K562 (cell line): ENCODE data around the gene UNC45A. TPM values are rescaled to one million over a fixed set of nuclear protein-coding genes. Genes with fewer than 3 reads are reported as not detected.

Source experiments
- DPF2 ChIP-seq: fragments of 450-650 bp; IDR thresholded peaks from 2 replicates; pipeline ENCODE4 v1.6.1; 2016
- MAFG ChIP-seq: fragments of 450-650 bp; conservative IDR thresholded peaks from 2 replicates; pipeline ENCODE4 v1.6.1; 2016; ENCODE audit warnings: missing genetic modification characterization, missing compliant biosample characterization
- NFE2 ChIP-seq: IDR thresholded peaks from 2 replicates; pipeline ENCODE4 v1.6.1; 2014; ENCODE audit warnings: antibody characterized with exemption, low read depth
- NONO ChIP-seq, 2 experiments: fragments of 200-400 bp in 1 of 2; fragments of 450-650 bp in 1 of 2; formaldehyde crosslinking in 1 of 2; IDR thresholded peaks; 2 replicates each; pipeline ENCODE4 v1.6.1; 2017; ENCODE audit warnings: low read depth in 2 of 2, mild to moderate bottlenecking in 2 of 2, moderate library complexity in 2 of 2, low read length in 1 of 2
- POLR2G ChIP-seq: fragments of 200-400 bp; formaldehyde crosslinking; IDR thresholded peaks from 2 replicates; pipeline ENCODE4 v1.6.1; 2017; ENCODE audit warnings: low read depth, mild to moderate bottlenecking, antibody characterized with exemption, low read length, moderate library complexity
- SMARCA5 ChIP-seq: fragments of 450-650 bp; IDR thresholded peaks from 2 replicates; pipeline ENCODE4 v1.6.1; 2016
- ZNF316 ChIP-seq: fragments of 450-650 bp; IDR thresholded peaks from 2 replicates; pipeline ENCODE4 v1.6.1; 2016
- polyA plus RNA-seq, 8 experiments: library from polyadenylated mRNA; depleted of rRNA in 4 of 8; stranded (reverse) in 5 of 8; unstranded in 3 of 8; fragments of >200 nt; fragmentation: Nextera tagmentation in 2 of 8; fragmentation: Illumina TruSeq in 1 of 8; extraction: Ambion mirVana in 2 of 8; extraction: Trizol in 1 of 8; gene quantifications; 2 replicates each; pipeline versions ENCODE4 v1.2.1 to v1.2.3, GENCODE V29; 2011 to 2014; ENCODE audit warnings: inconsistent platforms in 1 of 8, missing spikeins in 1 of 8
- total RNA-seq, 7 experiments: library from RNA; depleted of rRNA in 6 of 7; stranded (reverse); fragments of >200 nt in 6 of 7; fragmentation: Illumina TruSeq in 2 of 7; extraction: Trizol in 2 of 7; gene quantifications; 2 replicates each; pipeline versions ENCODE4 v1.2.1 to v1.2.3, GENCODE V29; 2011 to 2021; ENCODE audit warnings: low replicate concordance in 1 of 7
- TF ChIP-seq, protein P1 (sequence below), 2 experiments: fragments of 450-650 bp; conservative IDR thresholded peaks; 2 replicates each; pipeline ENCODE4 v1.6.1; 2017; ENCODE audit warnings: mild to moderate bottlenecking in 2 of 2, moderate library complexity in 2 of 2
- TF ChIP-seq, protein P2 (sequence below): fragments of 250-450 bp; sonication (Bioruptor Pico); IDR thresholded peaks from 2 replicates; pipeline ENCODE4 v1.4.0; 2020; ENCODE audit warnings: borderline replicate concordance

Gene UNC45A
- total and polyA plus RNA-seq, 9 of the 15 experiments (the other 6 are each of a cell fraction or from before 2014, with no cell fraction given): 22.4 to 79.3 (median 43.7) TPM

- TF ChIP-seq, protein P1, sequence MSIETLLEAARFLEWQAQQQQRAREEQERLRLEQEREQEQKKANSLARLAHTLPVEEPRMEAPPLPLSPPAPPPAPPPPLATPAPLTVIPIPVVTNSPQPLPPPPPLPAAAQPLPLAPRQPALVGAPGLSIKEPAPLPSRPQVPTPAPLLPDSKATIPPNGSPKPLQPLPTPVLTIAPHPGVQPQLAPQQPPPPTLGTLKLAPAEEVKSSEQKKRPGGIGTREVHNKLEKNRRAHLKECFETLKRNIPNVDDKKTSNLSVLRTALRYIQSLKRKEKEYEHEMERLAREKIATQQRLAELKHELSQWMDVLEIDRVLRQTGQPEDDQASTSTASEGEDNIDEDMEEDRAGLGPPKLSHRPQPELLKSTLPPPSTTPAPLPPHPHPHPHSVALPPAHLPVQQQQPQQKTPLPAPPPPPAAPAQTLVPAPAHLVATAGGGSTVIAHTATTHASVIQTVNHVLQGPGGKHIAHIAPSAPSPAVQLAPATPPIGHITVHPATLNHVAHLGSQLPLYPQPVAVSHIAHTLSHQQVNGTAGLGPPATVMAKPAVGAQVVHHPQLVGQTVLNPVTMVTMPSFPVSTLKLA (conservative IDR thresholded peaks at IDR 0.05): peak; percentile 58 to 69
- TF ChIP-seq NONO (IDR thresholded peaks at IDR 0.05; ENCODE audit: low read depth in 2 of 2, low read length in 1 of 2) (no peak), DPF2 (0 out of 2 replicates have a peak, but pooled peaks have one; percentile 19), MAFG (tag) (peak; percentile 57; the same call in 1 of the 2 replicates), POLR2G (0 out of 2 replicates have a peak, but pooled peaks have one; percentile 21), ZNF316 (peak; percentile 72; the same call in 1 of the 2 replicates), NFE2 (peak; percentile 67), SMARCA5 (no peak)
- TF ChIP-seq, protein P2, sequence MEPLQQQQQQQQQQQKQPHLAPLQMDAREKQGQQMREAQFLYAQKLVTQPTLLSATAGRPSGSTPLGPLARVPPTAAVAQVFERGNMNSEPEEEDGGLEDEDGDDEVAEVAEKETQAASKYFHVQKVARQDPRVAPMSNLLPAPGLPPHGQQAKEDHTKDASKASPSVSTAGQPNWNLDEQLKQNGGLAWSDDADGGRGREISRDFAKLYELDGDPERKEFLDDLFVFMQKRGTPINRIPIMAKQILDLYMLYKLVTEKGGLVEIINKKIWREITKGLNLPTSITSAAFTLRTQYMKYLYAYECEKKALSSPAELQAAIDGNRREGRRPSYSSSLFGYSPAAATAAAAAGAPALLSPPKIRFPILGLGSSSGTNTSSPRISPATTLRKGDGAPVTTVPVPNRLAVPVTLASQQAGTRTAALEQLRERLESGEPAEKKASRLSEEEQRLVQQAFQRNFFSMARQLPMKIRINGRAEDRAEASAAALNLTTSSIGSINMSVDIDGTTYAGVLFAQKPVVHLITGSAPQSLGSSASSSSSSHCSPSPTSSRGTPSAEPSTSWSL (CRISPR knock-in tag): no peak
- TF ChIP-seq, all 486 proteins: peak for 14
Observed at GRCh38 chr15:90947577-90948357, 12.7 kb downstream of the UNC45A start (continued).
